Tibial nerve (tissue), 4 donors: ENCODE measurements around the gene CFHR5.

Source experiments
- CTCF ChIP-seq, 5 experiments: fragments of 200-600 bp in 3 of 5; fragments of 450-650 bp in 2 of 5; sonication (generic) in 3 of 5; IDR thresholded peaks; one replicate each; pipeline ENCODE4 v1.5.1; 2016 to 2019; ENCODE audit warnings: antibody characterized with exemption in 5 of 5, mild to moderate bottlenecking in 3 of 5, moderate library complexity in 2 of 5
- EP300 ChIP-seq, 2 donors: sonication (generic); formaldehyde crosslinking; IDR thresholded peaks; one replicate each; pipeline ENCODE4 v1.6.1; 2017; ENCODE audit warnings: antibody characterized with exemption in 2 of 2, mild to moderate bottlenecking in 1 of 2
- POLR2A ChIP-seq, 2 donors: fragments of 450-650 bp; IDR thresholded peaks; one replicate each; pipeline ENCODE4 v1.6.1; 2017; ENCODE audit warnings: antibody characterized with exemption in 2 of 2, mild to moderate bottlenecking in 2 of 2, moderate library complexity in 2 of 2

DNA sequence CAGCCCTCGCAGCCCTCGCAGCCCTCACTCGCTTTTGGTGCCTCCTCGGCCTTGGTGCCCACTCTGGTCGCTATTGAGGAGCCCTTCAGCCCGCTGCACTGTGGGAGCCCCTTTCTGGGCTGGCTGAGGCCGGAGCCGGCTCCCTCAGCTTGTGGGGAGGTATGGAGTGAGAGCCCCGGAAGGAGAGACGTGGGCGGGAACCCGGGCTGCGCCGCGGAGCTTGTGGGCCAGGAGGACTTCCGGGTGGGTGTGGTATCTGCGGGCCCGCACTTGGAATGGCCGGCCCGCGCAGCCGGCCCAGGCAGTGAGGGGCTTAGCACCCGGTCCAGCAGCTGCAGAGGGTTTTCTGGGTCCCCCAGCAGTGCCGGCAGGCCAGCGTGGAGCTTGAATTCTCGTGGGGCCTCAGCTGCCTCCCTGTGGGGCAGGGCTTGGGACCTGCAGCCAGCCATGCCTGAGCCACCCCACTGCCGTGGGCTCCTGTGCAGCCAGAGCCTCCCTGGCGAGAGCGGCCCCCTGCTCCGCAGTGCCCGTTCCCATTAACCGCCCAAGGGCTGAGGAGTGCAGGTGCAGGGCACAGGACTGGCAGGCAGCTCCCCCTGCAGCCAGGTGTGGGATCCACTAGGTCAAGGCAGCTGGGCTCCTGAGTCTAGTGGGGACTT lies 43.7 kb upstream of the CFHR5 start:
- no peak for TF ChIP-seq EP300 (IDR thresholded peaks at IDR 0.05)
- no peak for TF ChIP-seq CTCF (IDR thresholded peaks at IDR 0.05)
- no peak for TF ChIP-seq POLR2A (IDR thresholded peaks at IDR 0.05)
